Stimulated activated CD8-positive, alpha-beta memory T cell treated with anti-CD3 and anti-CD28 coated beads, Interleukin-7, amount 100 ng/mL, for 24 hours (primary cell): ENCODE results near the gene KIF17.
"Not testable (repeated sequence)": the region's sequence is repeated elsewhere in the genome, so short reads cannot be mapped to it uniquely, and the experiment has no call there.

Source experiments
- DNase-seq: peaks from one replicate; pipeline ENCODE4 v3.0.0-alpha.2; 2020; ENCODE audit warnings: low read depth

Gene KIF17

DNA sequence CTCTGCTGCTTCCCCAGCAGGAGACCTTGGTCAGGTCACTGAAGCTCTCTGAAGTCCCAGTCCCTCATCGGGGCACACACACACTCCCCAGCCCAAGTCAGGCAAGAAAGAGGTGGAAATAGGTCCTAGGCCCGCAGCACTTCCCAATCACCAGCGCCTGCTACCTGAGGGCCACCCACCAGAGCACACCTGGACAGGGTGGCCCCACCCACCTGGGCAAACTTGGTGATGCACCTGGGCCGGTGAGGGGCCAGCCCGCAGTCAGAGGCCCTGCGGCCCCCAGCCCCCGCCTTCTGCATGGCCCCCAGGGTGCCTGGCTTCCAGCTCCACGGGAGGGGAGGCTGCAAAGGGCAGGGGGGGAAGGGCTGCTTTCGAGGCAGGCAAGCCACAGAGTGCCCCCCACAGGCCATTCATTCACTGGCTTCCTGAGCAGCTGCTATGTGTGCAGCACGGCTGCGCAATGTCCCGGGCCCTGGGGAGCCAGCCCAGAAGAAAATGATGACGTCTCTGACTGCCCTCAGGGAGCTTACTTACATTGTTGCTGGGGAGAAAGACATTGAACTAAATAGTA lies 10.0 kb upstream of the KIF17 start:
- no peak for DNase-seq

DNA sequence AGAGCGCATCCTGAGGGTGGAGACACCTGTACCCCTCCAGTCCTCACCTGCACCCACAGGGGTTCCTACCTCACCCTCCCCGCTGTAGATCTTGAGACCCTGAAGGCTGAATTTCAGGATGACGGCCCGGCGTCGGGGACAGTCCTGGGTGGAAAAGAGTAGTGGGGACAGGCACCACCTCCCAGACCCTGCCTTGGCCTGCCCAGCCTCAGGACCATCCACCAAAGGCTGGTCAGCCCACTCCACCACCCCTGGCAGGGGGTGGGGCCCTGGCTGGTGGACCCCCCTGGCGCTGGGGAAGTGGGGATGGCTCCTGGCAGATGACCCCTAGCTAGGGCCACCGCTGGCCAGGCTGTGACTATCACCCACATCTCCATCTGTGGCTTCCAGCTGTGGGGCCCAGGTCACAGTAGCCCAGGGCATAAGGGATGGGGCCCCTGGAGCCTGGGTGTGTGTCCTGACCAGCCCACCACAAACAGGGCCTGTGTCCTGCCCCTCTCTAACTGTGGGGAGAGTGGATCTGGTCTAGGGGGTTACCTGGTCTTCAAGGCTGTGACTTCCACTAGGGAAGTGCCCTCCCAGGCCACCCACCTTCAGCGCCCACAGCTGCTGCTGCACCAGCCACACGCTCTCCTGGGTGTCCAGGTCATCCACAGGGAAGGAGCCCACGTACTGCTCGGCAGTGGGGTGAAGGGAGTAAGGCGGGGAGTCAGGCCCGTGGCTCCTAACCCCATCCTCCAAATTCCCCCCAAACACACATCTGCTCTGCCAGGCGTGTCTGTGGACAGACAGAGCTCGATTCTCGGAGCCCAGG lies 9.3 kb upstream of the KIF17 start:
- DNase-seq: no peak

- DNase-seq: no peak
Measured at GRCh38 chr1:20726118-20726911, 8.5 kb upstream of the KIF17 start.

GRCh38 chr1:20725189-20726117 lies 7.6 kb upstream of the KIF17 start:
- DNase-seq: no peak

DNA sequence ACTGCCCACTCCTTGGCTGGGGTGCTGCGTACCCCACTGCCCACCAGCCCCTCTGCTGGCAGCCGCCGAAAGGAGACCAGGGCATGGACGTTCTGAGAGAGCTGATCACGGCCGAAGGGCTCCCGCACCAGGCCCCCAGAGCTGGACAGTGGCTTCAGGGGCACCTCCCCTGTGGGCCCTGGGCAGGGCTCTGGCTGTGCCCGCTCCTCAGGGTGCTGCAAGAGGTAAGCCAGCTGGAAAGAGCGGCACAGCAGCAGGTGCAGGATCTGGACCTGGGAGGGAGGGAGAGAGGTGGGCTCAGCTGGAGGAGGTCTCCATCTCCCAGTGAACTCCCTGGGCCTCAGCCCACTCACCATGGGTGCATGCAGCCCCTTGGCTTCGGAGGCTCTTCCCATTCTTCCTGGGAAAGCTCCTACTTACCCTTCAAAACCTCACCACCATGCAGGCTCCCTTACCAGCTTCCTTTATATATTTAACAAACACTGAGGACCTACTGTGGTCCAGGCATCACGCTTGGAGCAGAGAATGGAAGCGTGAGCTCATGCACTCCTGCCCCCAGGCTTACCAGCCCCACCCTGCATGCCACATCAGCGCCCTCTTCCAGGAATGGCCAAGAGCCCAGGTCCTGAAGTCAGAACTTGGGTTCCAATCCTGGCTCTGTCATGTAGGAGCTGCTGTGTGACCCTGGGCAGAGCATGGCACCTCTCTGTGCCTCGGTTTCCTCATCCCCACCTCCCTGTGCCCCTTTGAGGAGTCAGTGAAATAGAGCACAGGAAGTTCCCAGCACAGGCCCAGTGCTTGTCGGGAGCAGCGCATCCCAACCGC lies 6.8 kb upstream of the KIF17 start:
- DNase-seq: no peak

- no peak for DNase-seq
Measured at GRCh38 chr1:20723537-20724363, 5.9 kb upstream of the KIF17 start.

GRCh38 chr1:20723159-20723536 lies 5.3 kb upstream of the KIF17 start:
- DNase-seq: no peak

DNA sequence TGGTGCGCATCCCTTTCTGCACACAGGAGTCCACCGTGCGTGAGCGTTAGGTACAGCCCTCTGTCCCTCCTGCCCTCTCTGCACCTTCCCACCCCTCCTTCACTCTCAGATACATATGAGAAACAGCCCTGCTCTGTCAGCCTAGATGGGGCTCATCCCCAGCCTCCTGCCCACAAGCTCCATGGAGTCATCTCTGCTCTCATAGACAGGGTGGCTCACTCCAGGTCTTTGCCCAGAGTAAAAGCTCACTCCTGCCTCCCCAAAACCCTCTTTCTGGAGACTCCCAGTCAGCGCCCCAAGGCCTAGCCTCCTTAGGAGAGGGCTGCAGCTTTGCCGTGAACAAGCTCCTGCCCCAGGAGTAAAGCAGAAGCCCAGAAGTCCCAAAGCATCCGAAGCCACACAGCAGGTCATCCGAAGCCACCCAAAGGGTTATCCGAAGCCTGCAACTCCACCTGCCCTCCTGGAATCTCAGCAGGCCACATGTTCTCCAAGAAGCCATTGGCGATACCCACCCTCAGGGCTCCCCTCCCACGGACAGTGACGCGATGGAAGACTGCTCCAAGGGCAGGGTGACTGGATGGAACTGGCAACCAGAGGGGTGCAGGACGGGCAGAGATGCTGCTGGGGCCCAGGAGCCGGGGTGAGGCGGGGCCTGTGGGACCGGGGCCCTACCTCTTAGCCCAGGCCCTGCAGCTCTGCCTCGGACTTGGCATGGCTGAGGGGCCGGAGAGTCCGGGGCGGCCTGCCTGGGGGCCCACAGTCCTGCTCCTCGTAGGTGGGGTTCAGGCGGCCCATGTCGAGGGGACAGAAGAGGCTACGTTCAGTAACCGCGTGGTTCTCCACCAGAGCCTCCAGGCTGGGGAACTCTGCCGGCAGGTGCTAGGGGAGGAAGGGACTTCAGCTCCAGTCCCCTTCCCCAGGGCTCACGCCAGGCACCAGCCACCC lies 3.6 kb upstream of the KIF17 start:
- no peak for DNase-seq

GRCh38 chr1:20720631-20721091 lies 2.9 kb upstream of the KIF17 start:
- no peak for DNase-seq

DNA sequence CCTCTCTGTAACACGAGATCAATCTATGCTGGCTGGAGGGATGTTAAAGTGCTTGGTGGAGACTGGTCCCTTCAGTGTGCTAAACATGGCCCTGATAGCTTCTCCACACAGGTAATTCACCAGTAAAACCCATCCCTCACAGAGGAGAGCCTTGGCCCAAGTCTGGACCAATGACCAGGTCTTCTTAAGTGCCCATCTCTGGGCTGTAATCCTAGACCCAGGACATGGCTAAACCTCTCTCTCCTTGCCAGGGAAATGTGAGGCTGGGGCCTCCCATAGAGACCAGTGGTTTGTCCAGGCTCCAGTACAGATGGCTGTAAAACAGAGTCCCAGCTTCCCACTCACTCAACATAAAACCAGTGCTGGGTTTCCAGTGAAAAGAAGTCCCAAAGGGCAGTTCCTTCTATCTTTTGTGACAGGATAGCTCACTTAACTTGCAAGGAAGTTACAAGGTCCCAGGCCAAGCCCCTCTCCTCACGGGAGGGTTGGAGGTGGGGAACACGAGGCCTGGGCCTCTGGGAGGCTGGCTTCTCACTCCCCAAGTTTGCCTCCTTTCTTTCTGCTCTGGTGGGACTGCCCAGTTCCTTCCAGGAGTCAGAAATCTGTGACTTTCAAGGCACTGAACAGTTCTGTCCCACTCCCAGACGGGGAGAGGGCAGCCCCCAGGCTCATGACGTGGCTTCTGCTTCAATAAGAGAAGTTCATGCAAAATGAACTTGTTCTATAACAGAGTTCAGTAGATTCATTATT lies 2.2 kb upstream of the KIF17 start:
- DNase-seq: no peak

DNA sequence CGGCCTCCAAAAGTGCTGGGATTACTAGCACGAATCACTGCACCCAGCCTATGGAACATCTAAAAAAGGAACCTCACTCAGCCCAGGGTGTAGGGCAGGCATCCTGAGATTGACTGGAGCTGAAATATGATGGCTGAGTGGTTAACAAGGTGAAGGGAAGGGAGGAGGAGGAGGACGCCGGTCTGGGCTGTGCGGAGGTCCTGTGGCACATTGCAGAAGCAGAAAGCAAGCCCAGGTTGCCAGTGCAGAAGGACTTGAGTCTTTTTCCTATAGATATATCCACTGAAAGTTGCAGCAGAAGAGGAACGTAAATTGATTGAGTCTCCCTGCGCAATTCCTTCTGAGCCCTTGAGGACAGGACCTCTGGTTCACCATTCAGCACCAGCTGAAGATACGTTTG lies 1.5 kb upstream of the KIF17 start:
- no peak for DNase-seq

DNA sequence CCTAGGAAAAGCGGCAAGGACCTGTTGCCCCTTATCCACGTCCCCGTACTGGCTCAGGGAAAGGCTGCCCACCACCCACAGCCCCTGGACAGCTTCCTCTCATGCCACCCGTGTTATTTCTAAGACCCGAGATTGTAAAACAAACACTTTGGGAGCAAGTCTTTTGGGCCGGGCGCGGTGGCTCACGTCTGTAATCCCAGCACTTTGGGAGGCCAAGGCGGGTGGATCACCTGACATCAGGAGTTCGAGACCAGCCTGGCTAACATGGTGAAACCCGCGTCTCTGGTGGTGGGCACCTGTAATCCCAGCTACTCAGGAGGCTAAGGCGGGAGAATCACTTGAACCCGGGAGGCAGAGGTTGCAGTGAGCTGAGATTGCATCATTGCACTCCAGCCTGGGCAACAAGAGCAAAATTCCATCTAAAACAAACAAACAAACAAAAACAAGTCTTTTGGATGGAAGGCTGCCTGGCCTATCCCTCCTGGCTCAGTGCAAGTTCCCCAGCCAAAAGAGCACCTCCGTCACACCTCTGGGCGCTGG lies 606 bp upstream of the KIF17 start:
- not testable (repeated sequence) for DNase-seq

GRCh38 chr1:20716232-20716631 lies 1.6 kb downstream of the KIF17 start:
- DNase-seq: no peak

- no peak for DNase-seq
Measured at GRCh38 chr1:20715406-20715805, 2.4 kb downstream of the KIF17 start.

DNA sequence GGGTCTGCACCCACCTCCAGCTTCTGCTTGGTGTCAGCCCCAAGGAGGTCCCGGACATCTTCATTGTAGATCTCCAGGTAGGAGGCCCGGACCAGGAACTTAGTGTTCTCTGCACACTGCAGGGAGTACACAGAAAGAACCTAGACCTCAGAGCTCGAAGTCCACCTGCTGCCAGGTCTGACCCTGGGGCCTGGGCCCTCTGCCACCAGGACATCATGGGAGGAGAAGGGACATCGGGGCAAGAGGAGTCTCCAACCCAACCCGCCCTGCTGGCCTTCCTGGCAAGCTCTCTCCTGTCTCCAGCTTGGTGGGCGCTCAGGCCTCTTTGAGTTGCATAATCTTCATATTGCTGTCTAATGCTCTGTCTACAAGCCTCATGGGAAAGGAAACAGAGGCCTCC lies 4.4 kb downstream of the KIF17 start:
- no peak for DNase-seq

DNA sequence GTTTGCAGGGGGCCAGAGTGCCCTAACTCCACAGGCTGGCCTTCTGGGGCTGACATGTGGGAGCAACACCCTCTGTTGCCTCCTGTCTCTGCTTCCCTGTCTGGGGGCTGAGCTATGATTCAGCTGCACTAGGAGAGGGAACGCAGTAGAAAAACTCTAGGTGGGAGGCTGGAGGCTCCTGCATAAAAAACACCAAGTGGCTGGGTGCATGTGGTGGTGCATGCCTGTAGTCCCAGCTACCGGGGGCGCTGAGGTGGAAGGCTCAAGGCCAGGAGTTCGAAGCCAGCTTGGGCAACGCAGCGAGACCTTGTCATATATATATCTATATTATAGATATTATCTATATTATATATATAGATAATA lies 5.6 kb downstream of the KIF17 start:
- no peak for DNase-seq

DNA sequence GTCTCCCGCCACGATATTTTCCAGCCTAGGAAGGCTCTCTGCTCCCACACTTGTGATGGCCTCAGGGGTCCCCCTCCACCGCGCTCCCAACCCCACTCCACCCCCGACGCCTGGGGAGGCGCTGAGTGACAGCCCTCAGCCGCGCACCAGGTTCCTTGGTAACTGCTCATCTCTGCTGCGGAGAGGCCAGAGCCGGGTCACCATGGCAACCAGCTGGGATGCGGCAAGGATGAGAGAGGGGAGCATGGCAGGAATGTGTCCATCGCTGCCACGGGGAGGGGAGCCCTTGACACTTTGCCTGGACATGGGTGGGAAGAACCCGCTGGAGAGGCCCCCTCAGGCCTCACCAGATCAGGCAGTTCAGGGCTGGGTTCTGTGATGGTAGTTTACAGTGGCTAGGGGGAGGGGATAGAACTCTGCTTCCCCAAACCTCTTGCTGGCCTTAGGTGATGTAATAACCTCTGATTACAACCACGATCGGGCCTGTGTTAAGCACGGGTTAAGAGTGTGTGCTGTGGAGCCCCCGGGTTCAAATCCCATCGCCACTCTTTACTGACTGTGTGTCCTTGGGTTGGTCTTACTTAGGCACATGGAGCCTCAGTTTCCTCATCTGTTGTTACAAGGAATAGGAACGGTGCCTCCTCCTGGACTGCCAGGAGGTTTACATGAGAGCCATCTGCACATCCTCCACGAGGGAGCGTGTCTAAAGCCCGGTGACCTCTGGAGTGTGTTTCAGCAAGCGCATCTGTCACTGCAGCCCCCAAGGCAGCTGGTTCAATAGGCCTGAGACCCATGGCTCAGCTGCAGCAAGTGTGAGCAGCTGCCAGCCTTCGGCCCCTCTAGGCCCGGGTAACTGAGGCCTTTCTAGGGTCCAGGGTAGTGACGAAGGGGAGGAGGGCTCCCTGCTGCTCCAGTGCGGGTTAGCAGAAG lies 6.3 kb downstream of the KIF17 start:
- no peak for DNase-seq
